ENCODE results near the gene C3orf18.
A peak's percentile ranks its signal among the peaks of the same experiment; 100 is the strongest.

Gene C3orf18

DNA sequence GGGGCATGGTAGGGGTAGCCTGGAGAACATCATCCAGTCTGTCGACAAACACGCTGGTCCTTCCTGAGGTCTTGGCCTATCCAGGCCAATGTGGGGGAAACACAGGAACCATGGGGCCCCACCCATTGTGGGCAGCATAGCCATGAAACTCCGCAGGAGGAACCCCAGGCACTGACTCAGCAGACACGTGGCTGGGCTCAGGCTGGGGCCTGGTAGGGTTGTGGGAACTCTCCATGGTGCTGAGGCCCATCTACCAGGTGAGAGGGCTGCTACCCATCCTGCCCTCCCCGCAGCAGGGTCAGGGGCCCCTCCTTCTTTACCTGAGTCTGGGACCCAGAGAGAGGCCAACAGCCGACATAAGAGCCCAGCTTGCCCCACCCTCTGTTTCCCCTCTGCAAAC, 41.6 kb downstream of the C3orf18 start:
- ChIA-PET POLR2A (no interaction called here), CTCF (interaction anchor here (0.6 kb wide), 1 partner anchor 88 kb away, joined by 3 read pairs; no protein-coding TSS in a partner anchor)
- H3K9me3 ChIP-seq (ENCODE audit: control insufficient read depth, insufficient read depth, low read depth, low read length): no peaks in the 10 kb centered on the region
- H3K36me3 ChIP-seq (ENCODE audit: control insufficient read depth in 2 of 2, insufficient read depth in 1 of 2, low read length in 2 of 2): no peaks in the 10 kb centered on the region
- no peaks in the 10 kb centered on the region for H3K4me1 ChIP-seq (ENCODE audit: control insufficient read depth, insufficient read depth, low read length)
- H3K27ac ChIP-seq (ENCODE audit: extremely low read depth, low read depth, low read length): no peak overlapping the region
- no peak overlapping the region for H3K4me3 ChIP-seq (ENCODE audit: low read depth, low read length)
- TF ChIP-seq, protein P1, sequence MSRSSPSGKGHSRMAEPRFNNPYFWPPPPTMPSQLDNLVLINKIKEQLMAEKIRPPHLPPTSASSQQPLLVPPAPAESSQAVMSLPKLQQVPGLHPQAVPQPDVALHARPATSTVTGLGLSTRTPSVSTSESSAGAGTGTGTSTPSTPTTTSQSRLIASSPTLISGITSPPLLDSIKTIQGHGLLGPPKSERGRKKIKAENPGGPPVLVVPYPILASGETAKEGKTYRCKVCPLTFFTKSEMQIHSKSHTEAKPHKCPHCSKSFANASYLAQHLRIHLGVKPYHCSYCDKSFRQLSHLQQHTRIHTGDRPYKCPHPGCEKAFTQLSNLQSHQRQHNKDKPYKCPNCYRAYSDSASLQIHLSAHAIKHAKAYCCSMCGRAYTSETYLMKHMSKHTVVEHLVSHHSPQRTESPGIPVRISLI (tag by site-specific recombination; IDR thresholded peaks at IDR 0.05): no peak
- TF ChIP-seq ZNF530 (tag by site-specific recombination; IDR thresholded peaks at IDR 0.05; ENCODE audit: low read depth): no peak
- TF ChIP-seq ZFHX2 (tag by site-specific recombination; conservative IDR thresholded peaks at IDR 0.05): no peak
- TF ChIP-seq ZNF341 (tag by site-specific recombination; IDR thresholded peaks at IDR 0.05; ENCODE audit: low read depth): no peak
- TF ChIP-seq ZNF175 (tag by site-specific recombination; IDR thresholded peaks at IDR 0.05): no peak
- no peak for TF ChIP-seq KLF1 (tag by site-specific recombination; IDR thresholded peaks at IDR 0.05)
- TF ChIP-seq ZBTB17 (tag by site-specific recombination; IDR thresholded peaks at IDR 0.05): no peak
- TF ChIP-seq EGR2 (tag by site-specific recombination; IDR thresholded peaks at IDR 0.05; ENCODE audit: low read depth): no peak
- TF ChIP-seq KLF9 (tag by site-specific recombination; IDR thresholded peaks at IDR 0.05; ENCODE audit: low read depth): no peak
- TF ChIP-seq ZNF169 (tag by site-specific recombination; IDR thresholded peaks at IDR 0.05): no peak
- TF ChIP-seq ZIC2 (tag by site-specific recombination; IDR thresholded peaks at IDR 0.05): peak; percentile 30
- TF ChIP-seq, protein P2, sequence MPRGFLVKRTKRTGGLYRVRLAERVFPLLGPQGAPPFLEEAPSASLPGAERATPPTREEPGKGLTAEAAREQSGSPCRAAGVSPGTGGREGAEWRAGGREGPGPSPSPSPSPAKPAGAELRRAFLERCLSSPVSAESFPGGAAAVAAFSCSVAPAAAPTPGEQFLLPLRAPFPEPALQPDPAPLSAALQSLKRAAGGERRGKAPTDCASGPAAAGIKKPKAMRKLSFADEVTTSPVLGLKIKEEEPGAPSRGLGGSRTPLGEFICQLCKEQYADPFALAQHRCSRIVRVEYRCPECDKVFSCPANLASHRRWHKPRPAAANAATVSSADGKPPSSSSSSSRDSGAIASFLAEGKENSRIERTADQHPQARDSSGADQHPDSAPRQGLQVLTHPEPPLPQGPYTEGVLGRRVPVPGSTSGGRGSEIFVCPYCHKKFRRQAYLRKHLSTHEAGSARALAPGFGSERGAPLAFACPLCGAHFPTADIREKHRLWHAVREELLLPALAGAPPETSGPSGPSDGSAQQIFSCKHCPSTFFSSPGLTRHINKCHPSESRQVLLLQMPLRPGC (tag by site-specific recombination; IDR thresholded peaks at IDR 0.05): no peak
- peak; percentile 29 for TF ChIP-seq GLIS1 (tag by site-specific recombination; IDR thresholded peaks at IDR 0.05)
- no peak for TF ChIP-seq ZNF510 (tag by site-specific recombination; IDR thresholded peaks at IDR 0.05; ENCODE audit: insufficient replicate concordance)
- TF ChIP-seq ZNF423 (tag by site-specific recombination; IDR thresholded peaks at IDR 0.05): no peak
- no peak for TF ChIP-seq ZNF23 (tag by site-specific recombination; IDR thresholded peaks at IDR 0.05; ENCODE audit: borderline replicate concordance)
- TF ChIP-seq GLI4 (tag by site-specific recombination; IDR thresholded peaks at IDR 0.05): no peak
- TF ChIP-seq, protein P3, sequence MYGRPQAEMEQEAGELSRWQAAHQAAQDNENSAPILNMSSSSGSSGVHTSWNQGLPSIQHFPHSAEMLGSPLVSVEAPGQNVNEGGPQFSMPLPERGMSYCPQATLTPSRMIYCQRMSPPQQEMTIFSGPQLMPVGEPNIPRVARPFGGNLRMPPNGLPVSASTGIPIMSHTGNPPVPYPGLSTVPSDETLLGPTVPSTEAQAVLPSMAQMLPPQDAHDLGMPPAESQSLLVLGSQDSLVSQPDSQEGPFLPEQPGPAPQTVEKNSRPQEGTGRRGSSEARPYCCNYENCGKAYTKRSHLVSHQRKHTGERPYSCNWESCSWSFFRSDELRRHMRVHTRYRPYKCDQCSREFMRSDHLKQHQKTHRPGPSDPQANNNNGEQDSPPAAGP (tag by site-specific recombination; IDR thresholded peaks at IDR 0.05): 0 out of 2 replicates have a peak, but pooled peaks have one; percentile 24
- TF ChIP-seq, protein P4, sequence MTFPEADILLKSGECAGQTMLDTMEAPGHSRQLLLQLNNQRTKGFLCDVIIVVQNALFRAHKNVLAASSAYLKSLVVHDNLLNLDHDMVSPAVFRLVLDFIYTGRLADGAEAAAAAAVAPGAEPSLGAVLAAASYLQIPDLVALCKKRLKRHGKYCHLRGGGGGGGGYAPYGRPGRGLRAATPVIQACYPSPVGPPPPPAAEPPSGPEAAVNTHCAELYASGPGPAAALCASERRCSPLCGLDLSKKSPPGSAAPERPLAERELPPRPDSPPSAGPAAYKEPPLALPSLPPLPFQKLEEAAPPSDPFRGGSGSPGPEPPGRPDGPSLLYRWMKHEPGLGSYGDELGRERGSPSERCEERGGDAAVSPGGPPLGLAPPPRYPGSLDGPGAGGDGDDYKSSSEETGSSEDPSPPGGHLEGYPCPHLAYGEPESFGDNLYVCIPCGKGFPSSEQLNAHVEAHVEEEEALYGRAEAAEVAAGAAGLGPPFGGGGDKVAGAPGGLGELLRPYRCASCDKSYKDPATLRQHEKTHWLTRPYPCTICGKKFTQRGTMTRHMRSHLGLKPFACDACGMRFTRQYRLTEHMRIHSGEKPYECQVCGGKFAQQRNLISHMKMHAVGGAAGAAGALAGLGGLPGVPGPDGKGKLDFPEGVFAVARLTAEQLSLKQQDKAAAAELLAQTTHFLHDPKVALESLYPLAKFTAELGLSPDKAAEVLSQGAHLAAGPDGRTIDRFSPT (tag by site-specific recombination; IDR thresholded peaks at IDR 0.05): no peak
- TF ChIP-seq TCF7L2 (IDR thresholded peaks at IDR 0.05; ENCODE audit: borderline replicate concordance, low read depth, low read length): no peak
- TF ChIP-seq ZNF114 (tag by site-specific recombination; IDR thresholded peaks at IDR 0.05): no peak
- TF ChIP-seq, protein P5, sequence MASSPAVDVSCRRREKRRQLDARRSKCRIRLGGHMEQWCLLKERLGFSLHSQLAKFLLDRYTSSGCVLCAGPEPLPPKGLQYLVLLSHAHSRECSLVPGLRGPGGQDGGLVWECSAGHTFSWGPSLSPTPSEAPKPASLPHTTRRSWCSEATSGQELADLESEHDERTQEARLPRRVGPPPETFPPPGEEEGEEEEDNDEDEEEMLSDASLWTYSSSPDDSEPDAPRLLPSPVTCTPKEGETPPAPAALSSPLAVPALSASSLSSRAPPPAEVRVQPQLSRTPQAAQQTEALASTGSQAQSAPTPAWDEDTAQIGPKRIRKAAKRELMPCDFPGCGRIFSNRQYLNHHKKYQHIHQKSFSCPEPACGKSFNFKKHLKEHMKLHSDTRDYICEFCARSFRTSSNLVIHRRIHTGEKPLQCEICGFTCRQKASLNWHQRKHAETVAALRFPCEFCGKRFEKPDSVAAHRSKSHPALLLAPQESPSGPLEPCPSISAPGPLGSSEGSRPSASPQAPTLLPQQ (tag by site-specific recombination; IDR thresholded peaks at IDR 0.05): 0 out of 2 replicates have a peak, but pooled peaks have one; percentile 34
- no peak for TF ChIP-seq ZNF623 (tag by site-specific recombination; IDR thresholded peaks at IDR 0.05)
- TF ChIP-seq, protein P6, sequence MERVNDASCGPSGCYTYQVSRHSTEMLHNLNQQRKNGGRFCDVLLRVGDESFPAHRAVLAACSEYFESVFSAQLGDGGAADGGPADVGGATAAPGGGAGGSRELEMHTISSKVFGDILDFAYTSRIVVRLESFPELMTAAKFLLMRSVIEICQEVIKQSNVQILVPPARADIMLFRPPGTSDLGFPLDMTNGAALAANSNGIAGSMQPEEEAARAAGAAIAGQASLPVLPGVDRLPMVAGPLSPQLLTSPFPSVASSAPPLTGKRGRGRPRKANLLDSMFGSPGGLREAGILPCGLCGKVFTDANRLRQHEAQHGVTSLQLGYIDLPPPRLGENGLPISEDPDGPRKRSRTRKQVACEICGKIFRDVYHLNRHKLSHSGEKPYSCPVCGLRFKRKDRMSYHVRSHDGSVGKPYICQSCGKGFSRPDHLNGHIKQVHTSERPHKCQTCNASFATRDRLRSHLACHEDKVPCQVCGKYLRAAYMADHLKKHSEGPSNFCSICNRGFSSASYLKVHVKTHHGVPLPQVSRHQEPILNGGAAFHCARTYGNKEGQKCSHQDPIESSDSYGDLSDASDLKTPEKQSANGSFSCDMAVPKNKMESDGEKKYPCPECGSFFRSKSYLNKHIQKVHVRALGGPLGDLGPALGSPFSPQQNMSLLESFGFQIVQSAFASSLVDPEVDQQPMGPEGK (tag by site-specific recombination; IDR thresholded peaks at IDR 0.05): no peak
- TF ChIP-seq, protein P7, sequence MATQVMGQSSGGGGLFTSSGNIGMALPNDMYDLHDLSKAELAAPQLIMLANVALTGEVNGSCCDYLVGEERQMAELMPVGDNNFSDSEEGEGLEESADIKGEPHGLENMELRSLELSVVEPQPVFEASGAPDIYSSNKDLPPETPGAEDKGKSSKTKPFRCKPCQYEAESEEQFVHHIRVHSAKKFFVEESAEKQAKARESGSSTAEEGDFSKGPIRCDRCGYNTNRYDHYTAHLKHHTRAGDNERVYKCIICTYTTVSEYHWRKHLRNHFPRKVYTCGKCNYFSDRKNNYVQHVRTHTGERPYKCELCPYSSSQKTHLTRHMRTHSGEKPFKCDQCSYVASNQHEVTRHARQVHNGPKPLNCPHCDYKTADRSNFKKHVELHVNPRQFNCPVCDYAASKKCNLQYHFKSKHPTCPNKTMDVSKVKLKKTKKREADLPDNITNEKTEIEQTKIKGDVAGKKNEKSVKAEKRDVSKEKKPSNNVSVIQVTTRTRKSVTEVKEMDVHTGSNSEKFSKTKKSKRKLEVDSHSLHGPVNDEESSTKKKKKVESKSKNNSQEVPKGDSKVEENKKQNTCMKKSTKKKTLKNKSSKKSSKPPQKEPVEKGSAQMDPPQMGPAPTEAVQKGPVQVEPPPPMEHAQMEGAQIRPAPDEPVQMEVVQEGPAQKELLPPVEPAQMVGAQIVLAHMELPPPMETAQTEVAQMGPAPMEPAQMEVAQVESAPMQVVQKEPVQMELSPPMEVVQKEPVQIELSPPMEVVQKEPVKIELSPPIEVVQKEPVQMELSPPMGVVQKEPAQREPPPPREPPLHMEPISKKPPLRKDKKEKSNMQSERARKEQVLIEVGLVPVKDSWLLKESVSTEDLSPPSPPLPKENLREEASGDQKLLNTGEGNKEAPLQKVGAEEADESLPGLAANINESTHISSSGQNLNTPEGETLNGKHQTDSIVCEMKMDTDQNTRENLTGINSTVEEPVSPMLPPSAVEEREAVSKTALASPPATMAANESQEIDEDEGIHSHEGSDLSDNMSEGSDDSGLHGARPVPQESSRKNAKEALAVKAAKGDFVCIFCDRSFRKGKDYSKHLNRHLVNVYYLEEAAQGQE (tag by site-specific recombination; IDR thresholded peaks at IDR 0.05): peak; percentile 98
- TF ChIP-seq ZNF747 (tag by site-specific recombination; IDR thresholded peaks at IDR 0.05): no peak

Measured in HEK293 (cell line).